ENCODE measurements around the gene CNNM3.

The CNNM3 gene

DNA sequence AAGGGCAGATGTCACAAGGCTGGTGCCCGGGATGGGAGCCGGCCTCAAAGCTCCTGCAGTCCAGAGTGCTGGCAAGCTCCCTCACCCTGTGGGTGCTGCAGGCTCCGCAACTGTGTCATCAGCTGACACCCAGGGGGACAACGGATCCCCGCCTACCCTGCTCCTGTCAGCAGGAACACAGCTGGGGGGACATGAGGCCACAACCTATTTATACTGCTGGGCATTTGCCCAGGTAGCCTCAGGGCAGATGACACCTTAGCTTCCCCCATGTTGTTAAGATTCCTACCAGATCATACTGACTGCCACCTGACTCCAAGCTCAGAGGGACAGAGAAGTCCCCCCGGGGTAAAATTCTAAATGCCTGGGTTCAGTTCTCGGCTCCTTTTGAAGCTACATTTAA is 26.5 kb downstream of the CNNM3 start:
- Histone ChIP-seq H3K14ac (ENCODE audit: low read length) (no peak overlapping the region), H2BK15ac (ENCODE audit: low read length) (no peak overlapping the region), H2BK12ac (ENCODE audit: low read length) (no peak overlapping the region), H2BK5ac (ENCODE audit: low read length) (no peak overlapping the region), H4K8ac (ENCODE audit: low read depth, low read length) (no peak overlapping the region), H3K4me1 (ENCODE audit: control insufficient read depth in 2 of 2, insufficient read depth in 1 of 2, low read depth in 1 of 2, low read length in 2 of 2) (peaks cover 0 to 2% of the 10 kb centered on the region in 2 donors), H3K79me1 (ENCODE audit: low read depth, low read length) (peaks cover 2% of the 10 kb centered on the region), H2AFZ (ENCODE audit: low read length) (no peak overlapping the region), H4K91ac (ENCODE audit: low read depth, low read length, poor library complexity) (no peak overlapping the region), H3K27ac (replicated peaks; ENCODE audit: low read length) (no peak overlapping the region), H3K9ac (ENCODE audit: low read depth, low read length, poor library complexity) (no peak overlapping the region), H3K4me2 (ENCODE audit: insufficient read depth, low read length, poor library complexity, severe bottlenecking) (no peak overlapping the region), H3K18ac (ENCODE audit: low read length) (no peak overlapping the region), H3K23ac (ENCODE audit: low read depth, low read length, poor library complexity) (no peak overlapping the region), H3K36me3 (replicated peaks in 1 of 2; ENCODE audit: control insufficient read depth in 2 of 2, insufficient read depth in 2 of 2, low read length in 2 of 2) (peaks cover 14 to 40% of the 10 kb centered on the region in 2 donors), H3K9me3 (replicated peaks in 1 of 2; ENCODE audit: control insufficient read depth in 2 of 2, insufficient read depth in 1 of 2, low read depth in 1 of 2, low read length in 2 of 2) (no peaks in the 10 kb centered on the region), H2AK5ac (ENCODE audit: low read depth, low read length) (no peak overlapping the region), H3K27me3 (ENCODE audit: control insufficient read depth in 3 of 3, insufficient read depth in 3 of 3, low read depth in 1 of 3, low read length in 3 of 3) (no peaks in the 10 kb centered on the region), H2BK120ac (ENCODE audit: low read depth, low read length) (no peak overlapping the region), H3K4me3 (ENCODE audit: low read length in 2 of 2) (no peak overlapping the region), H3K4ac (ENCODE audit: low read length) (no peak overlapping the region)
- WGBS, 2 donors (ENCODE audit: extremely low coverage in 2 of 2, insufficient read length in 2 of 2, insufficient replicate concordance in 1 of 2), result no CpG with 5 or more reads among the region's 7 CpGs
- DNase-seq (ENCODE audit: low spot score), result no peak

DNA sequence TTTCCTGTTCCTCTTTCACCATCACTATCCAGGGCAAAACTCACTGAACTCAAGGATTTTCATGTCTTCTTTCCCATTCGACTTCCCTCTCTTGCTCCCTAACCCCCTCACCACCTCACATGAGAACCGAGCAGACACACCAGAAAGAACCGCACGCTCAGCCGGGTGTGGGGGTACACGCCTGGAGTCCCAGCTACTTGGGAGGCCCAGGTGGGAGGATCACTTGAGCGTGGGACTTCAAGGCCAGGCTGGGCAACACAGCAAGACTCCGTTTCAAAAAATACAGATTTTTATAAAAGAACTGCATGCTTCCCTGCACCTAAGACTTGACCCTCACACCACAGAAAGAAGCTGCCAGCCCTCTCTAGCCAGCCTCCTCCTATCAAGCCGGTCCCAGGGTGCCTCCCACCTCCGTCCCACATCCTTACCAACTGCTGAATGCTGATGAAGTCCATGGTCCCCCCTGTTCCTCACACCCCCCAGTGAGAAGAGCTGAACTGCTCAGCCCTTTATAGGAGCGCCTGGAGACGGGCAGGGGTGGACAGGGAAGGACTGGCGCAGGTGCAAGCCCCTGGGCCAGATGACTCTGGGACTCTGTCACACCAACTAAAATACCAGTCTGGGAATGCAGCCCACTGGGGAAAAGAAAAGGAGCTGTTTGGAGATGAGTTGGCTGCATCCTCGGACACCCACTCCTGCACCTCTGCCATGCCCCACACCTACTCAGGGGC is 27.6 kb downstream of the CNNM3 start, which contains the start of gene ANKRD23:
Gene ANKRD23 (minus strand): TSS at position 484 of the 731 bp plus-strand sequence. CDS start 29 bp downstream, at position 455.
- no peak within 1 kb of the TSS for H3K18ac ChIP-seq (ENCODE audit: low read length)
- WGBS, 2 donors (ENCODE audit: extremely low coverage in 2 of 2, insufficient read length in 2 of 2, insufficient replicate concordance in 1 of 2), result no CpG with 5 or more reads among the region's 14 CpGs
- no peaks in the 10 kb centered on the region for H3K9me3 ChIP-seq (replicated peaks in 1 of 2; ENCODE audit: control insufficient read depth in 2 of 2, insufficient read depth in 1 of 2, low read depth in 1 of 2, low read length in 2 of 2)

DNA sequence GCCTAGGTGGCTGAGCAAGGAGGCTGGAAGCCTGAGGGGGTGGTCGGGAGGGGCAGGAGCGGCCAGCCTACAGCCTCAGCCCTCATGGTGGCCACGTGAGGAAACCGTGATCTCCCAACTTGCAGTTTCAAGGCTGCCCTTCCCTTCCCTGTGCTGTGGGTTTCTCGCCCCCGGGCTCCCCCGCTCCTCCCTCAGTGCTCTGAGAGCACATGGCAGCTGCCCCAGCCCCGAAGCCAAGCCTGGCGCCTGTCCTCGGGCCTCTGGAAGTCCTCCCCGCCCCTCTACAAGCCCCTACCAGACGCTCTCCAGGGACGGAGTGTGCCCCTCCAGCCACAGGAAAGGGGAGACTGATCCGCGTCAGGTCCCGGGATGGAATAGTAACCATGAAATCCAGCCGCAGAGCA is 28.3 kb downstream of the CNNM3 start:
- H2BK120ac ChIP-seq (ENCODE audit: low read depth, low read length), result no peak overlapping the region
- no peaks in the 10 kb centered on the region for H3K27me3 ChIP-seq (ENCODE audit: control insufficient read depth in 3 of 3, insufficient read depth in 3 of 3, low read depth in 1 of 3, low read length in 3 of 3)
- no peaks in the 10 kb centered on the region for H3K9me3 ChIP-seq (replicated peaks in 1 of 2; ENCODE audit: control insufficient read depth in 2 of 2, insufficient read depth in 1 of 2, low read depth in 1 of 2, low read length in 2 of 2)
- H3K79me1 ChIP-seq (ENCODE audit: low read depth, low read length), result peaks cover 2% of the 10 kb centered on the region
- H2AK5ac ChIP-seq (ENCODE audit: low read depth, low read length), result no peak overlapping the region
- no peak overlapping the region for H2AFZ ChIP-seq (ENCODE audit: low read length)
- WGBS, 2 donors (ENCODE audit: extremely low coverage in 2 of 2, insufficient read length in 2 of 2, insufficient replicate concordance in 1 of 2), result no CpG with 5 or more reads among the region's 17 CpGs
- DNase-seq (ENCODE audit: low spot score), result no peak
- H3K4me2 ChIP-seq (ENCODE audit: insufficient read depth, low read length, poor library complexity, severe bottlenecking), result no peak overlapping the region
- peaks cover 1 to 8% of the 10 kb centered on the region in 2 donors for H3K4me1 ChIP-seq (ENCODE audit: control insufficient read depth in 2 of 2, insufficient read depth in 1 of 2, low read depth in 1 of 2, low read length in 2 of 2)
- peaks cover 16 to 37% of the 10 kb centered on the region in 2 donors for H3K36me3 ChIP-seq (replicated peaks in 1 of 2; ENCODE audit: control insufficient read depth in 2 of 2, insufficient read depth in 2 of 2, low read length in 2 of 2)
- H2BK15ac ChIP-seq (ENCODE audit: low read length), result no peak overlapping the region
- H3K18ac ChIP-seq (ENCODE audit: low read length), result no peak overlapping the region
- H3K27ac ChIP-seq (replicated peaks; ENCODE audit: low read length), result no peak overlapping the region
- H3K4ac ChIP-seq (ENCODE audit: low read length), result no peak overlapping the region
- no peak overlapping the region for H4K91ac ChIP-seq (ENCODE audit: low read depth, low read length, poor library complexity)
- no peak overlapping the region for H3K14ac ChIP-seq (ENCODE audit: low read length)
- H3K4me3 ChIP-seq (ENCODE audit: low read length in 2 of 2), result no peak overlapping the region
- H2BK5ac ChIP-seq (ENCODE audit: low read length), result no peak overlapping the region
- no peak overlapping the region for H2BK12ac ChIP-seq (ENCODE audit: low read length)
- no peak overlapping the region for H3K9ac ChIP-seq (ENCODE audit: low read depth, low read length, poor library complexity)
- peak overlapping the region; percentile 29 for H3K23ac ChIP-seq (ENCODE audit: low read depth, low read length, poor library complexity)
- no peak overlapping the region for H4K8ac ChIP-seq (ENCODE audit: low read depth, low read length)

More for the DNA sequence above, 27.6 kb downstream of the CNNM3 start, which contains the start of gene ANKRD23:
- Histone ChIP-seq H2BK5ac (ENCODE audit: low read length) (no peak within 1 kb of the TSS), H3K23ac (ENCODE audit: low read depth, low read length, poor library complexity) (peak within 1 kb of the TSS; percentile 29), H2AFZ (ENCODE audit: low read length) (no peak within 1 kb of the TSS), H3K79me1 (ENCODE audit: low read depth, low read length) (peaks cover 2% of the 10 kb centered on the region), H2BK15ac (ENCODE audit: low read length) (no peak within 1 kb of the TSS), H4K91ac (ENCODE audit: low read depth, low read length, poor library complexity) (no peak within 1 kb of the TSS), H3K14ac (ENCODE audit: low read length) (no peak within 1 kb of the TSS), H3K4ac (ENCODE audit: low read length) (no peak within 1 kb of the TSS), H3K27ac (replicated peaks; ENCODE audit: low read length) (no peak within 1 kb of the TSS), H3K4me2 (ENCODE audit: insufficient read depth, low read length, poor library complexity, severe bottlenecking) (no peak within 1 kb of the TSS), H3K36me3 (replicated peaks in 1 of 2; ENCODE audit: control insufficient read depth in 2 of 2, insufficient read depth in 2 of 2, low read length in 2 of 2) (peaks cover 15 to 38% of the 10 kb centered on the region in 2 donors), H3K4me3 (ENCODE audit: low read length in 2 of 2) (no peak within 1 kb of the TSS), H2BK120ac (ENCODE audit: low read depth, low read length) (no peak within 1 kb of the TSS), H2AK5ac (ENCODE audit: low read depth, low read length) (no peak within 1 kb of the TSS), H4K8ac (ENCODE audit: low read depth, low read length) (no peak within 1 kb of the TSS), H3K9ac (ENCODE audit: low read depth, low read length, poor library complexity) (no peak within 1 kb of the TSS), H3K4me1 (ENCODE audit: control insufficient read depth in 2 of 2, insufficient read depth in 1 of 2, low read depth in 1 of 2, low read length in 2 of 2) (peaks cover 0 to 6% of the 10 kb centered on the region in 2 donors), H2BK12ac (ENCODE audit: low read length) (no peak within 1 kb of the TSS), H3K27me3 (ENCODE audit: control insufficient read depth in 3 of 3, insufficient read depth in 3 of 3, low read depth in 1 of 3, low read length in 3 of 3) (no peaks in the 10 kb centered on the region)
- no peak for DNase-seq (ENCODE audit: low spot score)

DNA sequence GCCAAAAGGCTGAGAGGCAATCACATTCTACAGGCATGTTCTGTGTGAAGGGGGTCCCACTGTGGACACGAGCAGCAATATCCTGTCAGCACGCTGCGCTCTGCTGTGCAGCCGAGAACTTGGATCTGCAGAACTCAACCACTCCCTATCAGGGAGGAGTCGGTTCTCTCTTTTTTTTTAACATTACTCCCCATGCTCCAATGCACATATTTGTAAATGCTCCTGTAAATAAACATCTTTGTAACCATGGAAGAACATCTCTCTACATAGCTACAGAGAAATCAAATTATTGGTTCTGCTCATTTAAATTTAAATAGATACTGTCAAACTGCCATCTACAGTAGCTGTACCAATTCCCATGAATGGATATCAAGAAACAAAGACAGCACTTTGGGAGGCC is 30.8 kb downstream of the CNNM3 start:
- Histone ChIP-seq H3K27me3 (ENCODE audit: control insufficient read depth in 3 of 3, insufficient read depth in 3 of 3, low read depth in 1 of 3, low read length in 3 of 3) (no peaks in the 10 kb centered on the region), H3K18ac (ENCODE audit: low read length) (no peak overlapping the region), H2AK5ac (ENCODE audit: low read depth, low read length) (no peak overlapping the region), H3K9me3 (replicated peaks in 1 of 2; ENCODE audit: control insufficient read depth in 2 of 2, insufficient read depth in 1 of 2, low read depth in 1 of 2, low read length in 2 of 2) (no peaks in the 10 kb centered on the region), H3K4me1 (ENCODE audit: control insufficient read depth in 2 of 2, insufficient read depth in 1 of 2, low read depth in 1 of 2, low read length in 2 of 2) (peaks cover 1 to 8% of the 10 kb centered on the region in 2 donors), H3K4me3 (ENCODE audit: low read length in 2 of 2) (no peak overlapping the region), H2BK12ac (ENCODE audit: low read length) (no peak overlapping the region), H3K79me1 (ENCODE audit: low read depth, low read length) (peaks cover 4% of the 10 kb centered on the region), H2BK15ac (ENCODE audit: low read length) (no peak overlapping the region), H4K8ac (ENCODE audit: low read depth, low read length) (no peak overlapping the region), H3K23ac (ENCODE audit: low read depth, low read length, poor library complexity) (no peak overlapping the region), H3K4ac (ENCODE audit: low read length) (no peak overlapping the region), H3K9ac (ENCODE audit: low read depth, low read length, poor library complexity) (no peak overlapping the region), H3K36me3 (replicated peaks in 1 of 2; ENCODE audit: control insufficient read depth in 2 of 2, insufficient read depth in 2 of 2, low read length in 2 of 2) (peaks cover 17 to 45% of the 10 kb centered on the region in 2 donors), H4K91ac (ENCODE audit: low read depth, low read length, poor library complexity) (no peak overlapping the region), H3K27ac (replicated peaks; ENCODE audit: low read length) (no peak overlapping the region), H2BK5ac (ENCODE audit: low read length) (no peak overlapping the region), H3K4me2 (ENCODE audit: insufficient read depth, low read length, poor library complexity, severe bottlenecking) (no peak overlapping the region), H2AFZ (ENCODE audit: low read length) (no peak overlapping the region), H2BK120ac (ENCODE audit: low read depth, low read length) (no peak overlapping the region), H3K14ac (ENCODE audit: low read length) (no peak overlapping the region)
- DNase-seq (ENCODE audit: low spot score), result no peak
- WGBS, 2 donors (ENCODE audit: extremely low coverage in 2 of 2, insufficient read length in 2 of 2, insufficient replicate concordance in 1 of 2), result no CpG with 5 or more reads among the region's 5 CpGs
